ENCODE results near the gene LYAR. TPM values are rescaled to one million over a fixed set of nuclear protein-coding genes. Genes with fewer than 3 reads are reported as not detected.
A peak's percentile ranks its signal among the peaks of the same experiment; 100 is the strongest.
"Not testable (repeated sequence)": the region's sequence is repeated elsewhere in the genome, so short reads cannot be mapped to it uniquely, and the experiment has no call there.

LYAR gene
- polyA plus RNA-seq, 1 donor (not counting 4 experiments of a cell fraction or from before 2014, with no cell fraction given) = 19.8 TPM

DNA sequence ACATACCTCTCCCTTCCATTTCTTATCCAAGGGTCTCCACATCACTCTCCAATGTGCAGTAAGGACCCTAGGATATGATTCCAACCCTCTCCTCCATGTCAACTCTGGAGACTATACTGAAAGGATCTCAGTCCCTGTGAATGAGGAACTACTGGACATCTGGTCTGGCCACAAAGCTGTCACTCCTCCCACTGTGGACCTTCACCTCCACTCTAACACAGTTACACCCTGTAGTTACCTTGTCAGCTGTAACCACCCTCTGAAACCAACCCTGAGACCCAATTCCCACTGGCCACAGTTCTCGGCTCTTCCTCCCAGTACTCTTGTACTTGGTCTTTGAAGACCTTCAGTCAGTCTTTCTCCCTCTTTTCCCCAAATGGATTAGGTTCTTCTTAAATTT lies 44.8 kb downstream of the LYAR start:
- no peak for DNase-seq (ENCODE audit: low read depth, low spot score)

DNA sequence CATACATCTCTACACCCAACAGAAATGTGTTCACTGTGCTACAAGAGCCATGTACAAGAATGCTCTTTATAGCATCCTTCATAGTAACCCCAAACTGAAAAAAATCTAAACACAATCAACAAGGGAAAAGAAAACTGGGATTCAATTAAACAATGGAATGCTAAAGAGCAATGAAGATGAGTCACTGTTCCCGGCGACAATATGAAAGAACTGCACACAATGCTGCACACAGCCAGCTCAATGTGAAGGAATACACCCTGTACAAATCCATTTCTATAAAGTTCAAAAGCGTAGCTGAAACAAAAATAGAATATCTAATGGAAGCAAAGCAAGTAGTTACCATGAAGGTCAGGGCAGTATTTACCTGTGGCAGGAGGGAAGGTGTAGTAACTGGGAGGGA lies 50.4 kb downstream of the LYAR start:
- H3K4me3 ChIP-seq (ENCODE audit: control insufficient read depth in 2 of 3, extremely low read depth in 1 of 3, insufficient read depth in 2 of 3, low read depth in 1 of 3, low read length in 3 of 3); H3K79me2 ChIP-seq (ENCODE audit: control insufficient read depth, insufficient read depth, low read length); H3K27ac ChIP-seq (ENCODE audit: control insufficient read depth, insufficient read depth, low read length); H3K9me1 ChIP-seq (ENCODE audit: control insufficient read depth, extremely low read depth, insufficient read depth, low read length); H3K4me2 ChIP-seq (ENCODE audit: control insufficient read depth, extremely low read depth, insufficient read depth, low read depth, low read length); H4K20me1 ChIP-seq (ENCODE audit: control insufficient read depth, extremely low read depth, insufficient read depth, low read length); H2AFZ ChIP-seq (ENCODE audit: control insufficient read depth, low read length); dilution Hi-C loops (cut with MboI; ENCODE audit: extremely low pct_ligation_motif_present, low sequenced_read_pairs); H3K27me3 ChIP-seq (ENCODE audit: control insufficient read depth, extremely low read depth, insufficient read depth, low read length); DNase-seq (ENCODE audit: low read depth, low spot score); H3K9ac ChIP-seq (ENCODE audit: control insufficient read depth, extremely low read depth, insufficient read depth, low read length); H3K9me3 ChIP-seq (ENCODE audit: control insufficient read depth, low read depth, low read length); H3K4me1 ChIP-seq (ENCODE audit: control insufficient read depth, extremely low read depth, insufficient read depth, low read length): not testable (repeated sequence)
- H3K36me3 ChIP-seq (ENCODE audit: control insufficient read depth in 2 of 2, extremely low read depth in 1 of 2, insufficient read depth in 2 of 2, low read length in 2 of 2) = peaks cover 10 to 15% of the 10 kb centered on the region in 2 experiments
- FAIRE-seq = peak; percentile 82

More for the DNA sequence above, 44.8 kb downstream of the LYAR start:
- H3K9me3 ChIP-seq (ENCODE audit: control insufficient read depth, low read depth, low read length) = no peaks in the 10 kb centered on the region
- H3K27me3 ChIP-seq (ENCODE audit: control insufficient read depth, extremely low read depth, insufficient read depth, low read length) = no peaks in the 10 kb centered on the region
- FAIRE-seq = no peak
- H3K27ac ChIP-seq (ENCODE audit: control insufficient read depth, insufficient read depth, low read length) = no peak overlapping the region
- no peak overlapping the region for H2AFZ ChIP-seq (ENCODE audit: control insufficient read depth, low read length)
- TF ChIP-seq, protein P1, sequence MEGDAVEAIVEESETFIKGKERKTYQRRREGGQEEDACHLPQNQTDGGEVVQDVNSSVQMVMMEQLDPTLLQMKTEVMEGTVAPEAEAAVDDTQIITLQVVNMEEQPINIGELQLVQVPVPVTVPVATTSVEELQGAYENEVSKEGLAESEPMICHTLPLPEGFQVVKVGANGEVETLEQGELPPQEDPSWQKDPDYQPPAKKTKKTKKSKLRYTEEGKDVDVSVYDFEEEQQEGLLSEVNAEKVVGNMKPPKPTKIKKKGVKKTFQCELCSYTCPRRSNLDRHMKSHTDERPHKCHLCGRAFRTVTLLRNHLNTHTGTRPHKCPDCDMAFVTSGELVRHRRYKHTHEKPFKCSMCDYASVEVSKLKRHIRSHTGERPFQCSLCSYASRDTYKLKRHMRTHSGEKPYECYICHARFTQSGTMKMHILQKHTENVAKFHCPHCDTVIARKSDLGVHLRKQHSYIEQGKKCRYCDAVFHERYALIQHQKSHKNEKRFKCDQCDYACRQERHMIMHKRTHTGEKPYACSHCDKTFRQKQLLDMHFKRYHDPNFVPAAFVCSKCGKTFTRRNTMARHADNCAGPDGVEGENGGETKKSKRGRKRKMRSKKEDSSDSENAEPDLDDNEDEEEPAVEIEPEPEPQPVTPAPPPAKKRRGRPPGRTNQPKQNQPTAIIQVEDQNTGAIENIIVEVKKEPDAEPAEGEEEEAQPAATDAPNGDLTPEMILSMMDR (optimal IDR thresholded peaks at IDR 0.05 in 1 of 3, IDR thresholded peaks at IDR 0.05 in 1 of 3, conservative IDR thresholded peaks at IDR 0.05 in 1 of 3; ENCODE audit: extremely low read depth in 1 of 3, insufficient read depth in 2 of 3, low read length in 3 of 3) = no peak
- TF ChIP-seq EZH2 (IDR thresholded peaks at IDR 0.05; ENCODE audit: low read length) = no peak
- no peak overlapping the region for H3K4me3 ChIP-seq (ENCODE audit: control insufficient read depth in 2 of 3, extremely low read depth in 1 of 3, insufficient read depth in 2 of 3, low read depth in 1 of 3, low read length in 3 of 3)
- H3K79me2 ChIP-seq (ENCODE audit: control insufficient read depth, insufficient read depth, low read length) = peaks cover 11% of the 10 kb centered on the region
- H3K36me3 ChIP-seq (ENCODE audit: control insufficient read depth in 2 of 2, extremely low read depth in 1 of 2, insufficient read depth in 2 of 2, low read length in 2 of 2) = peaks cover 15 to 17% of the 10 kb centered on the region in 2 experiments
- H3K4me1 ChIP-seq (ENCODE audit: control insufficient read depth, extremely low read depth, insufficient read depth, low read length) = peaks cover 11% of the 10 kb centered on the region
- H4K20me1 ChIP-seq (ENCODE audit: control insufficient read depth, extremely low read depth, insufficient read depth, low read length) = no peaks in the 10 kb centered on the region
- no peaks in the 10 kb centered on the region for H3K9me1 ChIP-seq (ENCODE audit: control insufficient read depth, extremely low read depth, insufficient read depth, low read length)
- H3K9ac ChIP-seq (ENCODE audit: control insufficient read depth, extremely low read depth, insufficient read depth, low read length) = no peak overlapping the region
- H3K4me2 ChIP-seq (ENCODE audit: control insufficient read depth, extremely low read depth, insufficient read depth, low read depth, low read length) = no peak overlapping the region
- dilution Hi-C loops (cut with MboI; ENCODE audit: extremely low pct_ligation_motif_present, low sequenced_read_pairs) = no loop called here

DNA sequence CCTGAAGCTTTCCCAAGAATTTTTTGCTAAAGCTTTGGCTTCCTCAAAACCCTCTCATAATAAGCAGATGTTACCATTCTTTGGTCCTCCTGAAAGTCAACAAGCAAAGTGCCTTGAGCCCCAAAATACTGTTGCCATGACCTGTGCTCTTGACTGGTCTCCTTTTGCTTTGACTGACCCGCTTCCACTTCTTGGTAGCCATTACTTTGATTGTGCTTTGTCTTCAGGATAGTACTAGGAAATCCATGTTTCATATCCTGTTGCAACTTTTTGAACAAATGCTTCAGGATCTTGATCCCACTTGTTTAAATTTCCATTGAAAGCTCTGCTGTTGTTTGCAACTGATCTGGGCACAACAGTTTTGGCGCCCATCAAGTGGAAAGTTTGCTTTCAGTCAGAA lies 56.3 kb downstream of the LYAR start:
- no peak overlapping the region for H3K27ac ChIP-seq (ENCODE audit: control insufficient read depth, insufficient read depth, low read length)
- H4K20me1 ChIP-seq (ENCODE audit: control insufficient read depth, extremely low read depth, insufficient read depth, low read length) = no peaks in the 10 kb centered on the region
- dilution Hi-C loops (cut with MboI; ENCODE audit: extremely low pct_ligation_motif_present, low sequenced_read_pairs) = no loop called here
- peaks cover 4% of the 10 kb centered on the region for H3K27me3 ChIP-seq (ENCODE audit: control insufficient read depth, extremely low read depth, insufficient read depth, low read length)
- DNase-seq (ENCODE audit: low read depth, low spot score) (no peak), FAIRE-seq (no peak)
- TF ChIP-seq, protein P1 (optimal IDR thresholded peaks at IDR 0.05 in 1 of 3, IDR thresholded peaks at IDR 0.05 in 1 of 3, conservative IDR thresholded peaks at IDR 0.05 in 1 of 3; ENCODE audit: extremely low read depth in 1 of 3, insufficient read depth in 2 of 3, low read length in 3 of 3) = no peak
- no peak for TF ChIP-seq EZH2 (IDR thresholded peaks at IDR 0.05; ENCODE audit: low read length)
- no peak overlapping the region for H2AFZ ChIP-seq (ENCODE audit: control insufficient read depth, low read length)
- no peaks in the 10 kb centered on the region for H3K9me3 ChIP-seq (ENCODE audit: control insufficient read depth, low read depth, low read length)
- no peaks in the 10 kb centered on the region for H3K79me2 ChIP-seq (ENCODE audit: control insufficient read depth, insufficient read depth, low read length)
- H3K36me3 ChIP-seq (ENCODE audit: control insufficient read depth in 2 of 2, extremely low read depth in 1 of 2, insufficient read depth in 2 of 2, low read length in 2 of 2) = peaks cover 0 to 2% of the 10 kb centered on the region in 2 experiments
- no peak overlapping the region for H3K4me2 ChIP-seq (ENCODE audit: control insufficient read depth, extremely low read depth, insufficient read depth, low read depth, low read length)
- no peak overlapping the region for H3K4me3 ChIP-seq (ENCODE audit: control insufficient read depth in 2 of 3, extremely low read depth in 1 of 3, insufficient read depth in 2 of 3, low read depth in 1 of 3, low read length in 3 of 3)
- no peaks in the 10 kb centered on the region for H3K9me1 ChIP-seq (ENCODE audit: control insufficient read depth, extremely low read depth, insufficient read depth, low read length)
- H3K4me1 ChIP-seq (ENCODE audit: control insufficient read depth, extremely low read depth, insufficient read depth, low read length) = peaks cover 6% of the 10 kb centered on the region
- H3K9ac ChIP-seq (ENCODE audit: control insufficient read depth, extremely low read depth, insufficient read depth, low read length) = no peak overlapping the region

Measured in keratinocyte (primary cell).